RWPE2 (cell line): ENCODE measurements around the gene ITGA5.
"Not testable (repeated sequence)": the region's sequence is repeated elsewhere in the genome, so short reads cannot be mapped to it uniquely, and the experiment has no call there.

Experiments
- ATAC-seq: fragments of 200-7000 bp; cut with Tn5 transposase; 3 replicates; pipeline ENCODE4 v1.9.1; 2021; ENCODE audit warnings: low read depth
- DNase-seq: peaks from one replicate; pipeline ENCODE4 v3.0.0-alpha.2; 2020; ENCODE audit warnings: low spot score
- H3K27ac ChIP-seq: fragments of 450-650 bp; 2 replicates; pipeline ENCODE4 v1.5.1; 2017; ENCODE audit warnings: mild to moderate bottlenecking; ENCODE audit not compliant: poor library complexity, severe bottlenecking
- H3K27me3 ChIP-seq: fragments of 250-450 bp; sonication (Bioruptor Pico); 2 replicates; pipeline ENCODE4 v1.5.1; 2021; ENCODE audit warnings: mild to moderate bottlenecking, moderate library complexity; ENCODE audit not compliant: insufficient read depth, poor library complexity, severe bottlenecking
- H3K36me3 ChIP-seq: fragments of 250-450 bp; sonication (Bioruptor Pico); 2 replicates; pipeline ENCODE4 v1.5.1; 2020; ENCODE audit warnings: low read depth, mild to moderate bottlenecking, moderate library complexity
- H3K4me1 ChIP-seq: fragments of 250-450 bp; sonication (Bioruptor Pico); 2 replicates; pipeline ENCODE4 v1.5.1; 2021; ENCODE audit warnings: mild to moderate bottlenecking, moderate library complexity; ENCODE audit not compliant: insufficient read depth, poor library complexity, severe bottlenecking
- H3K4me3 ChIP-seq: fragments of 250-450 bp; sonication (Bioruptor Pico); 2 replicates; pipeline ENCODE4 v1.5.1; 2021; ENCODE audit warnings: mild to moderate bottlenecking, moderate library complexity; ENCODE audit not compliant: severe bottlenecking
- H3K9me3 ChIP-seq: fragments of 250-450 bp; sonication (Bioruptor Pico); 2 replicates; pipeline ENCODE4 v1.5.1; 2021; ENCODE audit warnings: mild to moderate bottlenecking, moderate library complexity; ENCODE audit not compliant: severe bottlenecking
- TF ChIP-seq, protein P1 (sequence below): fragments of 450-650 bp; IDR thresholded peaks from one replicate; pipeline ENCODE4 v1.5.1; 2017; ENCODE audit warnings: mild to moderate bottlenecking, moderate library complexity; ENCODE audit not compliant: poor library complexity, severe bottlenecking

ITGA5 gene

DNA sequence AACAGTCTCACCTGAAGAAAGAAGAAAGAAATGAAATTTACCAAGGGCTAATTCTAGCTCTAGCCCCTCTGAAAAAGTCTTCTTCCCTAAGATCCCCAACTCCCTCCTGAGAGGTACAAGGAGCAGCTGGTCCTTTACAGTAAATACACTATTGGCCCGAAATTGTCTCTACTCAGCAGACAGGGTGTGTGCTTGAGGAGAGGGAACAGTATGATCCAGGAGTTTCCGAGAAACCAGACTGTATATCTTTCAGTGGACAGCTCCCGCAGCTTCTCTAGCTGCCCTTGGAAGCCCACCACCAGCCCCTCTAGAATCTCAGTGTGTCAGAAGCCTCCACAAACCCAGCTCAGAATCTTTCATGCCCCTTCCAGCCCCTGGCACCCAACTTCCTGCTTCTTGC is 62.8 kb downstream of the ITGA5 start:
- ATAC-seq (no peak), DNase-seq (no peak)
- TF ChIP-seq, protein P1, sequence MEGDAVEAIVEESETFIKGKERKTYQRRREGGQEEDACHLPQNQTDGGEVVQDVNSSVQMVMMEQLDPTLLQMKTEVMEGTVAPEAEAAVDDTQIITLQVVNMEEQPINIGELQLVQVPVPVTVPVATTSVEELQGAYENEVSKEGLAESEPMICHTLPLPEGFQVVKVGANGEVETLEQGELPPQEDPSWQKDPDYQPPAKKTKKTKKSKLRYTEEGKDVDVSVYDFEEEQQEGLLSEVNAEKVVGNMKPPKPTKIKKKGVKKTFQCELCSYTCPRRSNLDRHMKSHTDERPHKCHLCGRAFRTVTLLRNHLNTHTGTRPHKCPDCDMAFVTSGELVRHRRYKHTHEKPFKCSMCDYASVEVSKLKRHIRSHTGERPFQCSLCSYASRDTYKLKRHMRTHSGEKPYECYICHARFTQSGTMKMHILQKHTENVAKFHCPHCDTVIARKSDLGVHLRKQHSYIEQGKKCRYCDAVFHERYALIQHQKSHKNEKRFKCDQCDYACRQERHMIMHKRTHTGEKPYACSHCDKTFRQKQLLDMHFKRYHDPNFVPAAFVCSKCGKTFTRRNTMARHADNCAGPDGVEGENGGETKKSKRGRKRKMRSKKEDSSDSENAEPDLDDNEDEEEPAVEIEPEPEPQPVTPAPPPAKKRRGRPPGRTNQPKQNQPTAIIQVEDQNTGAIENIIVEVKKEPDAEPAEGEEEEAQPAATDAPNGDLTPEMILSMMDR = no peak
- Histone ChIP-seq H3K27me3 (no peaks in the 10 kb centered on the region), H3K36me3 (peaks cover 7% of the 10 kb centered on the region), H3K27ac (no peak overlapping the region), H3K9me3 (no peaks in the 10 kb centered on the region), H3K4me1 (peaks cover 9% of the 10 kb centered on the region), H3K4me3 (no peak overlapping the region)

DNA sequence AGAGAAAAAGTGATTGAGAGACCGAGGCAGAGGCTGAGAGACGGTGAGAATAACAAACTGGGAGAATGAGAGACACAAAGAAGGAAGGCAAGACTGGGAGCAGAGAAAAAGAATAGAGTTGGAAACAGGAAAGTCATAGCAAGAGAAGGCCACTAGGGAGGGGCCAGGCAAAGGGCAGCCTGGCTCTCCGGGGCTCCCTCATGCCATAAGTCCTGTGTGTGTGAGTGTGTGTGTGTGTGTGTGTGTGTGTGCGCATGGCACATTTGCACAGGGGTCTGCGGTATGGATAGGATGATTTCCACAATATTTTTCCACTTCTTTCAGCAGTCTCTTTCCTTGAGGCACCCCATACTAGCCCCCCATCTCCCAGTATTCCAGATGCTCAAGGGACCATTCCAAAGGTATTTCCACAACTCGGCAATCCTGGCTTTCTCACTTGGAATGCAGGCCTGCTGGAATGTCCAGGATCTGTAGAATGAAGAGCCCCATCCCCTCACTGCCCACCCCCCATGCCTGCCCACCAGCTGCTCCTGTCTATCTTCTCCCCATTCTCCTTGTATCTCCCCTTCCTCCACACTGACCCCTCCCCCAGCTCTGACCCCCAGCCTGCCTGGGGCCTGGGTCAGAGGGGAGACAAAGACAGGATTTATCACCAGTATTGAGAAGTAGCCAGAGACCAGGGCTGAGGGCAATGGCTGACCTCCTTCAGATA is 63.8 kb downstream of the ITGA5 start:
- Histone ChIP-seq H3K4me1 (peaks cover 3% of the 10 kb centered on the region), H3K27ac (no peak overlapping the region), H3K27me3 (no peaks in the 10 kb centered on the region), H3K36me3 (peaks cover 16% of the 10 kb centered on the region), H3K4me3 (no peak overlapping the region), H3K9me3 (no peaks in the 10 kb centered on the region)
- no peak for ATAC-seq
- no peak for DNase-seq
- TF ChIP-seq, protein P1 = no peak

DNA sequence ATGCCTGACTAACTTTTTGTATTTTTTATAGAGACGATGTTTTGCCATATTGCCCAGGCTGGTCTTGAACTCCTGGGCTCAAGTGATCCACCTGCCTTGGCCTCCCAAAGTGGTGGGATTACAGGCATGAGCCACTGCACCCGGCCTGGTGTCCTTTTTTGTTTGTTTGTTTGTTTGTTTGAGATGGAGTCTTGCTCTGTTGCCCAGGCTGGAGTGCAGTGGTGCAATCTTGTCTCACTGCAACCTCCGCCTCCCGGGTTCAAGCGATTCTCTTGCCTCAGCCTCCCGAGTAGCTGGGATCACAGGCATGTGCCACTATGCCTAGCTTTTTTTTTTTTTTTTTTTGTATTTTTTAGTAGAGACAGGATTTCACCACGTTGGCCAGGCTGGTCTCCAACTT is 64.8 kb downstream of the ITGA5 start:
- not testable (repeated sequence) for H3K27me3 ChIP-seq, H3K4me3 ChIP-seq, ATAC-seq, H3K9me3 ChIP-seq, H3K27ac ChIP-seq, DNase-seq, H3K4me1 ChIP-seq
- H3K36me3 ChIP-seq = peaks cover 25% of the 10 kb centered on the region

DNA sequence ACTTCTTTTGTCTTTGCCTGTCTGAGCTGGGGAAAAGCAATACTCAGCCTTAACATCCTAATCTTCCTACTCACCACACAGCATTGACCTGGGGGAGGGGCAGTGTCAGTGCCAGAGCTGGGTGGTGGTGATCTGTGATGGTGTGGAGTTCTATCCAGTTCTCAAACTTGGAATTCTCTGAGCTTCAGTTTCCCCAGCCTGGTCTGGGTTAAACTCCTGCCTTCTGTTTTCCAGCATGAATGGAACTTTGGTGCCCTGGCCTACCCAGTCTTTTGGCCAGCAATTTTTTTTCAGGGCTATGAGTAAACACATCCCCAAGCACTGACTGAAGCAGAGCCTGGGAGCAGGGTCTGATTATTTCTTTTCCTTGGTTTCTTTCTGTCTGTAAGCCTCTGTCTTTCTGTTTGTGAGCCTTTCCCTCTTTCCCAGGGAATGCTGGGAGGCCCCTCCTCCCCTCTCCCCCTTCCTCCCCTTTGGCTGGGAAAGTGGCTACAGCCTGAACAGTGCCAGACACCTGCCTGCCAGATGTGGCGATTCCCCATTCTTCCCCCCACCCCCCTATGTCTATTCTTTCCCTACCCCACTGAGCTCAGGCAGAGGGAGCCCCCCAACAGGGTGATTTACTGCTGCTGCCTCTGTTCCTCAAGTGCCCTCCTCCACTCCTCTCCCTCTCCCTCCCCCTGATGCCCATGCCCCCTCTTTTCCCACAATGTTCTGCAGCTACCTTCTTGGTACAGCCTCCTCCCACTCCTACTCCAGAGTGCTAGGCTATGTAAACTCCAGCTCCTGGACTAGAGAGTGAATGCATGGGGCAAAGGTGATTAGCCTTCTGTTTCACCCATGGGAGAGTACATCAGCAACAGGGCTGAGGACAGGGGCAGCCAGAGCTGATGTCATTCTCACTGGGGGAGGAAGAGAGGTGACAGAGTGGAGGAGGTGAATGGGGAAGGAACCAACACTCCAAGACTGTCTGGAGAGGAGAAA is 65.9 kb downstream of the ITGA5 start:
- ATAC-seq (peak; percentile 37; the same call in 1 of the 3 replicates), DNase-seq (no peak)
- Histone ChIP-seq H3K27ac (no peak overlapping the region), H3K4me3 (no peak overlapping the region), H3K36me3 (peaks cover 36% of the 10 kb centered on the region), H3K9me3 (no peaks in the 10 kb centered on the region), H3K4me1 (no peaks in the 10 kb centered on the region), H3K27me3 (no peaks in the 10 kb centered on the region)
- TF ChIP-seq, protein P1 = no peak

DNA sequence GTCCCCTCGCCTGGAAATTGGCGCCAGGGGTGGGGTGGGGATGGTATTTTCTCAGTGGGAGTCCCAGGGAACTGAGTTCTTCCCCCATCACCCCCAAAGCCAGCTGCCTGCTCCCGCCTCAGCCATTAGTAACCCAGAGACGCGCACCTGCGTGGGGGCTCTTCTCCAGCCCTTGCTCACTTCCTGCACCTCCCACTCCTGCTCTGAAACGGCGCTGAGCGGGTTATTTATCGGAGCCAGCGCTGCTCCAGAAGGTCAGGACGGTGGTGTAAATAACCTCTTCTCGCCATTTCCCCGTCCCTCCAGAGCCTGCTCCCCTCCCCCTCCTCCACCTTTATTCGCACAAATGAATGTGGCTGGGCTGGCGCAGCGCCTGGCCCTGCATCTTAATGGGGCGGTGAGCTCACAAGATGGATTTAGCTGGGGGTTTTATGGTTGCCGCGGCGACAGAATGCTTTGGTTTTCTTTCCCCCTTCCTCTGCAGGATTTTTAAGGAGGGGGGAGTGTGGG is 67.0 kb downstream of the ITGA5 start:
- H3K4me3 ChIP-seq = no peak overlapping the region
- TF ChIP-seq, protein P1 = no peak
- ATAC-seq = no peak
- no peak for DNase-seq
- no peaks in the 10 kb centered on the region for H3K4me1 ChIP-seq
- no peaks in the 10 kb centered on the region for H3K27me3 ChIP-seq
- H3K9me3 ChIP-seq = no peaks in the 10 kb centered on the region
- peaks cover 47% of the 10 kb centered on the region for H3K36me3 ChIP-seq
- H3K27ac ChIP-seq = no peak overlapping the region
